Colonic mucosa (tissue), 4 donors: ENCODE results near the gene MAP7D2. TPM values are rescaled to one million over a fixed set of nuclear protein-coding genes. Genes with fewer than 3 reads are reported as not detected.
A peak's percentile ranks its signal among the peaks of the same experiment; 100 is the strongest.

Experiments used
- DNase-seq: peaks from one replicate; pipeline ENCODE4 v3.0.0-alpha.2; 2020
- H3K27ac ChIP-seq: fragments of 200-600 bp; one replicate; pipeline ENCODE4 v1.8.0; 2021
- H3K27me3 ChIP-seq: fragments of 200-600 bp; one replicate; pipeline ENCODE4 v1.8.0; 2021
- H3K36me3 ChIP-seq: fragments of 200-600 bp; one replicate; pipeline ENCODE4 v1.8.0; 2021
- H3K4me1 ChIP-seq: fragments of 200-600 bp; one replicate; pipeline ENCODE4 v1.8.0; 2021; ENCODE audit warnings: mild to moderate bottlenecking
- H3K4me3 ChIP-seq: fragments of 200-600 bp; one replicate; pipeline ENCODE4 v1.8.0; 2021
- H3K9ac ChIP-seq, 2 donors: one replicate each; pipeline ENCODE4 v1.7.0; 2013; ENCODE audit warnings: control low read depth in 2 of 2, low read depth in 2 of 2, low read length in 2 of 2
- H3K9me3 ChIP-seq: fragments of 200-600 bp; one replicate; pipeline ENCODE4 v1.8.0; 2021
- CTCF ChIP-seq: fragments of 200-600 bp; IDR thresholded peaks from one replicate; pipeline ENCODE4 v1.8.0; 2022; ENCODE audit warnings: antibody characterized with exemption, mild to moderate bottlenecking
- intact Hi-C: fragments of 100-400 bp; cut with DNase I; formaldehyde crosslinking; loops from one replicate; pipeline ENCODE4 v1.14.1; 2022
- total RNA-seq, 2 donors: library from RNA; stranded (reverse); fragmentation: NEBNext Ultra II Directional in 1 of 2; extraction: Animal tissue kit (Norgen Biotek cat#: 25700) in 1 of 2; gene quantifications; one replicate each; pipeline ENCODE4 v1.2.1, GENCODE V29; 2021
- donor health status: healthy.
- donor health status: DM: no; HTN: no; CAD: no.
- donor health status: DM: no; HTN: no; CAD: no.

MAP7D2 gene
- total RNA-seq, 2 donors from 2014 or later = 2.1 to 2.4 TPM

- no peak overlapping the region for H3K4me3 ChIP-seq
- H3K9me3 ChIP-seq = no peaks in the 10 kb centered on the region
- no peak for TF ChIP-seq CTCF
- no peak for DNase-seq
- H3K4me1 ChIP-seq = no peaks in the 10 kb centered on the region
- no peak overlapping the region for H3K27ac ChIP-seq
- no peak overlapping the region for H3K9ac ChIP-seq
- no peaks in the 10 kb centered on the region for H3K27me3 ChIP-seq
- intact Hi-C loops = no loop called here
- H3K36me3 ChIP-seq = no peaks in the 10 kb centered on the region
These were observed 79.5 kb downstream of the MAP7D2 start for GRCh38 chrX:20037186-20037585.

GRCh38 chrX:20032201-20032600 is 84.5 kb downstream of the MAP7D2 start:
- Histone ChIP-seq H3K4me1 (peaks cover 3% of the 10 kb centered on the region), H3K4me3 (no peak overlapping the region), H3K27me3 (no peaks in the 10 kb centered on the region), H3K9ac (no peak overlapping the region), H3K36me3 (no peaks in the 10 kb centered on the region), H3K27ac (no peak overlapping the region), H3K9me3 (no peaks in the 10 kb centered on the region)
- intact Hi-C loops = no loop called here
- TF ChIP-seq CTCF = no peak
- no peak for DNase-seq

GRCh38 chrX:20029728-20030127 is 87.0 kb downstream of the MAP7D2 start:
- DNase-seq = peak; percentile 82
- no peak for TF ChIP-seq CTCF
- peak overlapping the region; percentile 51 for H3K27ac ChIP-seq

GRCh38 chrX:20028588-20028987 is 88.1 kb downstream of the MAP7D2 start:
- no peaks in the 10 kb centered on the region for H3K9me3 ChIP-seq
- no peak overlapping the region for H3K27ac ChIP-seq
- H3K4me3 ChIP-seq = no peak overlapping the region
- DNase-seq = no peak
- peaks cover 3% of the 10 kb centered on the region for H3K4me1 ChIP-seq
- no peaks in the 10 kb centered on the region for H3K27me3 ChIP-seq
- no peaks in the 10 kb centered on the region for H3K36me3 ChIP-seq
- no peak overlapping the region for H3K9ac ChIP-seq
- TF ChIP-seq CTCF = no peak
- intact Hi-C loops = no loop called here

More at GRCh38 chrX:20029728-20030127, 87.0 kb downstream of the MAP7D2 start:
- Histone ChIP-seq H3K4me3 (no peak overlapping the region), H3K9me3 (no peaks in the 10 kb centered on the region), H3K4me1 (peaks cover 3% of the 10 kb centered on the region), H3K9ac (no peak overlapping the region), H3K36me3 (no peaks in the 10 kb centered on the region), H3K27me3 (no peaks in the 10 kb centered on the region)
- intact Hi-C loops = no loop called here

GRCh38 chrX:20026278-20026677 is 90.4 kb downstream of the MAP7D2 start:
- DNase-seq = no peak
- Histone ChIP-seq H3K27ac (no peak overlapping the region), H3K27me3 (no peaks in the 10 kb centered on the region), H3K9me3 (no peaks in the 10 kb centered on the region), H3K36me3 (no peaks in the 10 kb centered on the region), H3K9ac (no peak overlapping the region), H3K4me3 (no peak overlapping the region), H3K4me1 (peaks cover 3% of the 10 kb centered on the region)
- intact Hi-C loops = no loop called here
- no peak for TF ChIP-seq CTCF
